Upper lobe of left lung (tissue), 4 donors: Measurements from ENCODE around the gene IL1RAPL2.

Experiments used
- EP300 ChIP-seq, 4 donors: sonication (generic); formaldehyde crosslinking; IDR thresholded peaks; one replicate each; pipeline ENCODE4 v1.5.1; 2017; ENCODE audit warnings: antibody characterized with exemption in 4 of 4, control low read depth in 2 of 4
- POLR2A ChIP-seq, 4 donors: fragments of 450-650 bp; IDR thresholded peaks; one replicate each; pipeline ENCODE4 v1.5.1; 2016 to 2017; ENCODE audit warnings: antibody characterized with exemption in 4 of 4, mild to moderate bottlenecking in 2 of 4
- POLR2AphosphoS5 ChIP-seq, 2 donors: sonication (generic); formaldehyde crosslinking; IDR thresholded peaks; one replicate each; pipeline ENCODE4 v1.5.1; 2017; ENCODE audit warnings: antibody characterized with exemption in 2 of 2
- TF ChIP-seq, protein P1 (sequence below), 6 experiments: fragments of 450-650 bp in 4 of 6; fragments of 200-600 bp in 2 of 6; sonication (generic) in 2 of 6; IDR thresholded peaks; one replicate each; pipeline ENCODE4 v1.5.1; 2016 to 2019; ENCODE audit warnings: antibody characterized with exemption in 6 of 6

DNA sequence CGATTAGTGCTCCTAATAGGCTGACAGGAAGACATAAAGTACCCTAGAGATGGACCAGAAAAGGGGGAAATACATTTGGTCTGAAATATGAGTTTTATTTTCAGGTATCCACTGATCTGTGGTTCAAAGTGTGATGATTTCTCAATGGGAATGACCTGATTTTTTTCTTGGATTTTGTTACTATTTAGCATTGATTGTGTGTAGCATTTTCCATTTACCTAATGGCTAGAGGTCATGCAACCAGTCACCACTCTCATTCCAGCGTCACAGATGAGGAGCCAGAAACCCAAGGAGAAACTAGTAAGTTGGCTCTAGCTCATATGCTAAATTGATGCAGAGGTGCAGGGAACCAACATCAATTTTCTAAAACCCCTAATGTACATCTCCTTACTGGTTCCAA lies 118.1 kb downstream of the IL1RAPL2 start:
- TF ChIP-seq, protein P1, sequence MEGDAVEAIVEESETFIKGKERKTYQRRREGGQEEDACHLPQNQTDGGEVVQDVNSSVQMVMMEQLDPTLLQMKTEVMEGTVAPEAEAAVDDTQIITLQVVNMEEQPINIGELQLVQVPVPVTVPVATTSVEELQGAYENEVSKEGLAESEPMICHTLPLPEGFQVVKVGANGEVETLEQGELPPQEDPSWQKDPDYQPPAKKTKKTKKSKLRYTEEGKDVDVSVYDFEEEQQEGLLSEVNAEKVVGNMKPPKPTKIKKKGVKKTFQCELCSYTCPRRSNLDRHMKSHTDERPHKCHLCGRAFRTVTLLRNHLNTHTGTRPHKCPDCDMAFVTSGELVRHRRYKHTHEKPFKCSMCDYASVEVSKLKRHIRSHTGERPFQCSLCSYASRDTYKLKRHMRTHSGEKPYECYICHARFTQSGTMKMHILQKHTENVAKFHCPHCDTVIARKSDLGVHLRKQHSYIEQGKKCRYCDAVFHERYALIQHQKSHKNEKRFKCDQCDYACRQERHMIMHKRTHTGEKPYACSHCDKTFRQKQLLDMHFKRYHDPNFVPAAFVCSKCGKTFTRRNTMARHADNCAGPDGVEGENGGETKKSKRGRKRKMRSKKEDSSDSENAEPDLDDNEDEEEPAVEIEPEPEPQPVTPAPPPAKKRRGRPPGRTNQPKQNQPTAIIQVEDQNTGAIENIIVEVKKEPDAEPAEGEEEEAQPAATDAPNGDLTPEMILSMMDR (IDR thresholded peaks at IDR 0.05) = no peak
- TF ChIP-seq POLR2A (IDR thresholded peaks at IDR 0.05) (no peak), EP300 (IDR thresholded peaks at IDR 0.05) (no peak), POLR2AphosphoS5 (IDR thresholded peaks at IDR 0.05) (no peak)
